ENCODE measurements around the gene FBXO47.
"Not testable (repeated sequence)": the region's sequence is repeated elsewhere in the genome, so short reads cannot be mapped to it uniquely, and the experiment has no call there.

Gene FBXO47

GRCh38 chr17:38978180-38978579, 11.0 kb upstream of the FBXO47 start:
- DNase-seq, result no peak

DNA sequence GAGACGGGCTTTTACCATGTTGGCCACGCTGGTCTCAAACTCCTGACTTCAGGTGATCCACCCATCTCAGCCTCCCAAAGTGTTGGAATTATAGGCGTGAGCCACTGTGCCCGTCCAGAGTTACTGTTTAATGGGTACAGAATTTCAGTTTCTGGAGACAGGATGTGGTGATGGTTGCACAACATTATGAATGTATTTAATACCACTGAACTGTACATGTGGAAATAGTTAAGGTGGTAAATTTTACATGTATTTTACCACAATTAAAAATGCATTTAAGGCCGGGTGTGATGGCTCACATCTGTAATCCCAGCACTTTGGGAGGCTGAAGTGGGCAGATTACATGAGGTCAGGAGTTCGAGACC, 9.0 kb upstream of the FBXO47 start:
- not testable (repeated sequence) for DNase-seq

DNA sequence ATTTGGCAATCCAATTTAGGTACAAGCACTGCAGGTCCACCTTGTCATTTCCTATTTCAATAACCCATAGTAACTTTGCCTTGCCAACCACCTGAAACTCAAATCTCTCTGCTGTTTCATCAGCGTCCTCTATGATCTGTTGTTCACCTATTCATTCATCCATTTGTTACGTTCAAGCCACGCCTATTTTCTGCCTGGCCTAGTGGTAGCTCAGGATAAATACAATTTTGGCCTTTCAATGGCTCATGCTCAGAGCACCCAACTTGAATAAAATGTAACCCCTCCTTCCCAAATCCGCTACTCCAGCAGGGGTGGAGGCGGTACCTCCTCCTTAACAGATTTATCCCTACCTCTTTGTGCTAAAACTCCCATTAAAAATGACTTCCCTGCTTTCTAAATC, 3.6 kb upstream of the FBXO47 start:
- DNase-seq, result no peak

- no peak for DNase-seq
Measured at GRCh38 chr17:38970128-38970527, 2.9 kb upstream of the FBXO47 start.

DNA sequence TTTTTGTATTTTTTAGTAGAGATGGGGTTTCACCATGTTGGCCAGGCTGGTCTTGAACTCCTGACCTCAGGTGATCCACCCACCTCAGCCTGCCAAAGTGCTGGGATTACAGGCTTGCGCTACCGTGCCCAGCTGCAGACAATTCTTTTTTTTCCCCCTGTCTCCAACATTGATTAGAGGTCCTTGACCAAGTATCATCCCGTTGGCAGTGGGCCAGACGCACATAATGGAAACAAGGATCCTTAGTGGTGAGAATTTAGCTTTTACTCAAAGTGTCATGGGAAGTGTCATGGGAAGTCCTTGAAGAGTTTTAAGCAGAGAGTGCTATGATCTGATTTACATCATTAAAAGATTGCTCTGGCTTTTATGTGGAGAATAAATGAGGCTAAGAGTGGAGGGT, 2.1 kb upstream of the FBXO47 start:
- DNase-seq, result no peak

DNA sequence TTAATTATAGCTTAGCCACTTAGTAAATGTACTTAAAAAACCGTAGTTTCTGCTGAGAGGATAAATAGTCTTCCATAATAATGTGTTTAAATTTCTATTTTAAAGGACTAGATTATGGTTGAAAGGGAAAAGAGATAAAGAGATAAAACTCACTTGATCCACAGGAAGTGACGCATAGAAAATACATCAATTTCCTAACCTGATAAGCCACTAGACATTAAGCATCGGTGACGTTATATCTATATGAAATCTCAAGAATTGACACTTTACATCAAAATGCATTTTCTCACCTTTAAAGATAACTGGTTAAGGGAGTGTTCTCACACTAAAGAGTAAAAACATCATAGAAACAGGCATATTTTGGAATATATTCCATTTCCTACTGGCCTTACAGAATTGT, 5.8 kb downstream of the FBXO47 start:
- DNase-seq, result no peak

GRCh38 chr17:38960402-38960801, 6.8 kb downstream of the FBXO47 start:
- no peak for DNase-seq

- no peak for DNase-seq
Measured at GRCh38 chr17:38959508-38959907, 7.7 kb downstream of the FBXO47 start.

DNA sequence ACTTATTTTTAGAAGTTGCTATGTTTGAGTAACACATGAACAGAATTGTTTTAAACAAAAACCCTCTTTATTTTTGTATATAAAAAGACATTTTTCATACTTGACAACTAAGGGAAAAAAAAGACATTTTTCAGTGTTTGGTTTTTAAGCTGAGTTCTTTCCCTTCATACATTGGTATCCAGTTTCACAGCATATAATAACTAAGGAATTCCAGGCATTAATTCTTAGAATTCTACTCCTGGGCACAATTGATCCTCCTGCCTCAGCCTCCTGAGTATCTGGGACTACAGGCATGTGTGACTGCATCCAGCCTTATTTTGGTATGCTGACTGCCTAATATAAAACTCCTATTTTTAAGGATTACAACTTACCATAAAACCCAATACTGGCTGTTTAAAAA, 8.4 kb downstream of the FBXO47 start:
- no peak for DNase-seq

GRCh38 chr17:38958326-38958725, 8.9 kb downstream of the FBXO47 start:
- no peak for DNase-seq

DNA sequence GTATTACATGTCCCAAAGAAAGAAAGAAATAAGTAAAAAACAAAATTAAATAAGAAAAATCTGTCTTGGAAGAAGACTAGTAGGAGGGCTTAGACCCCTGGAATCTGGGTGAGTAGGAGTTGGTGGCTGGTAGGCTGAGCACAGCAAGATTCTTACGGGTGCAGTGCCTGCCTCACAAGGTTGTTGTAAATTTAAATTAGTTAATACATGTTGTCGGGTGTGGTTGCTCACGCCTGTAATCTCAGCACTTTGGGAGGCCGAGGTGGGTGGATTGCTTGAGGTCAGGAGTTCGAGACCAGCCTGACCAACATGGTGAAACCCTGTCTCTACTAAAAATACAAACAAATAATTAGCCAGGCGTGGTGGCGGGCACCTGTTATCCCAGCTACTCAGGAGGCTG, 13.4 kb downstream of the FBXO47 start:
- not testable (repeated sequence) for DNase-seq

GRCh38 chr17:38947189-38947588, 20.0 kb downstream of the FBXO47 start:
- no peak for DNase-seq

GRCh38 chr17:38943607-38944006, 23.6 kb downstream of the FBXO47 start:
- peak; percentile 53 for DNase-seq

DNA sequence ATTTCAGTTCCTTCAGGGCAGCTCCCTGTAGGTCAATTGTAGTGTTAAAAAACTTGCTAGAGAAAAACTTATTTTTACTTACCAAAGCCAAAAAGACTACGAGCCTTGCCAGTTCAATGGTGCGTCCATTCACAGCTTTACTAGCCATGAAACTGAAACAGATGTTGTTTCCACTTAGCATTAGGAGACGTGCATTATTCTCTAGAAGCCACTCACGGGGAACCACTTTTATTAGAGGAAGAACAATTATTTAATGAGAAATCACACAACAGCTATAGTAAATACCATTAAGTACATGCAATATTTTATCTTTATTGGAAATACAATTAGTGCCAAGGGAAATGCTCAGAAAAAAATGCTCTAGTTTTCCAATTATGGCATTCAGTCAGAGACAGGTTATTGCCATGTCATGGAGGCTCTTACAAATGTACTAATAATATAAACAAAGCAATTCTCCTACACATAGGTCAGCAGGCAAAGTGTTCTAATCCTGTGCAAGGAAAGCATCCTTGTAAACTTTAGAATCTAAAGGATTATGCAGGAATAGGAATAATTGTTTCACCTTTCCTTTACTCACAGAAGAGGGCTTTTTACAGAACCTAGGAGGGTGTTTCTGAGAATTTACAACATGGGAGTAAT, 24.4 kb downstream of the FBXO47 start:
- no peak for DNase-seq

GRCh38 chr17:38940404-38940803, 26.8 kb downstream of the FBXO47 start:
- no peak for DNase-seq

DNA sequence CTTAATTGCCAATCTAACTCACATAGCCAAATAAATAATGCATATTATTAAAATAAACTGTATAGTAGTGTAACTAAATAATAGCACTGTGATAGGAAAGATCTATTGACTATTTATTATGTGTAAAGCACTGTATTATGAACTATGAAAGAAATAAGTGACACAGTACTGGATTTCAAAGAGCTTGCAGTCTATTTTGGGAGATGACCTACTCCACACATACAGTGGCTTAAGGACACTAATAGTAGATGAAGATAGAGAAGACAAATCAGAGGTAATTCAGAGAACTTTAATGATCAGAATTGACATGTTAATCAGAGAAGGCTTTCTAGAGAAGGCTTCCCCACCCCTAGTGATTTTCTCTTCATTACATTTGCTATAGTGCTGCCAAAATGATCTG, 27.2 kb downstream of the FBXO47 start:
- no peak for DNase-seq

DNA sequence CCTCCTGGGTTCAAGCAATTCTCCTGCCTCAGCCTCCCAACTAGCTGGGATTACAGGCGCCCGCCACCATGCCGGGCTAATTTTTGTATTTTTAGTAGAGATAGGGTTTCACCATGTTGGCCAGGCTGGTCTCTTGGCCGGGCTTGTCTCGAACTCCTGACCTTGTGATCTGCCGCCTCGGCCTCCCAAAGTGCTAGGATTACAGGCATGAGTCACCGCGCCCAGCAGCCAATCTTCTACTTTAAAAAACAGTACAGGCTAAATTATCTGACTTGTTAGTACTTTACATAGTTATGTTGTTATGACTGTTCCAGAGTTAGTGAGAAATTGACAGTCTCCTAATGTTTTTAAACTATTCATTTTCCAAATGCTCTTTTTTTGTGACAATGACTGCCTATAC, 33.2 kb downstream of the FBXO47 start:
- not testable (repeated sequence) for DNase-seq

- not testable (repeated sequence) for DNase-seq
Measured at GRCh38 chr17:38930782-38931181, 36.4 kb downstream of the FBXO47 start.

DNA sequence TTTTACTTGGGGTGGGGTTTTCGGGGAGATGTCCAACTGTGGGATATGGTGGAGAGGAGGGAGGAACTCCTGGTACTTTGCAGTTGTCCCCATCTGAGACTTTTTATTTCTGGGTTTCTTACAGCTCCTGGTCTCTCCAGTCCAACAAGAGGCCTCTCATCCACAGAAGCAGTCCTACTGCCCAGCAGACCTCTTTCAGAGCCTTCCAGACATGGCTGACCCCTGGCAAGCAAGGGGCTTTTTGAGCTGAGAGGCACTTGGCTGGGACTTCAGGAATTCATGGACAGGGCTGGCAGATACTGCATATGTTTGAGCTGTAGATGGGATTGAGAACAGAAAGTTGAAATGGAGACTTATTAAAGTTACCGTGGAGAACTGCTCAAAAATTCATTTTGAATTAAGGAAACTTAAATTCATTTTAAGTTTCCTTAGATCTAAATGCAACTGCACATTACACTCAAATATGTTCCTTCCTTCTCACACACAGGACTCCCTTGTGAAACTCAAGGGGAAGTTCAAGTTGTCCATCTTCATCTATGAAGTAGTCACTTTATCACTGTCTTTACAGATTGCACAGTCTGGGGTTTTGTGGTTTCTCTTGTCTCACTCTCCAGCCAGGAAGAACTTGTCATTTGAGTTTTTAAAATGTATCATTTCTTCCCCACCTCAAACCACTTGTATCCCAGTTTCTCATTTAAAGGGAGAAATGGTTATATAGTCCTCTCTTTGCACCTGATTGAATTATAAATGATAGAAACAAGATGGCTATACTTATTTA, 40.7 kb downstream of the FBXO47 start:
- peak; percentile 96 for DNase-seq

DNA sequence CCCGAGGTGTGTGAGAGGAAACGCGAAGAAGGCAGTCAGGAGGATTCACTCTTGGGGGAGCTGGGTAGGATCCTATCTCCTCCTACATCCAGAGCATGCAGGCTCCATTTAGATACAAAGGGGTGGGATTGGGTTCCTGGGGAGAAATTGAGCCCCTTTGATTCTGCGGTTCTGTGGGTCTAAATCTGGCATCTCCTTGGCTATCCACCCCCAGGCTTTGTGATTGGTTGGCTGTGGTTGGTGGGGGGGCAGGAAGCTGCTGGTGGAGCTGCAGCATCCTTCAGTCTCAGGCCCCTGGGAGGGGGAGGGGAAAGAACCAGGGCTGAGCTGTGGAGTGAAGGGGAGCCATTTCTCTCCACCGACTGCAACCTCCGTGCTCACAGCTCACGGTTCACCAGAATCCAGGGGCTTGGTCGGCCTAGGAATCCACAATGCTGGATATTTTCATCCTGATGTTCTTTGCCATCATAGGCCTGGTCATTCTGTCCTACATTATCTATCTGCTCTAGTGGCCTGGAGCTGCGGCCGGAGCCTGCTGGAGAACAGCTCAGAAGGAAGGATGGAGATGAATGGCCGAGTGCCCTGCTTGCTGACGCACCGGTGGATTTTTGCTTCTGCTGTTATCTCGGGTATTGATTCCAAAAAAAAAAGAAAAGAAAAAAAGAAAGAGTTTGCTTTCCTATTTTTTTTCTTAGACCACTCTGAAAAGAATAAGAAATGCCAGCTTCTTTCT, 41.8 kb downstream of the FBXO47 start, which contains the start of gene LASP1NB:
TSS of gene LASP1NB (plus strand) at position 352 of the 733 bp plus-strand sequence.
- no peak for DNase-seq

GRCh38 chr17:38922538-38923297, 44.5 kb downstream of the FBXO47 start:
- peak; percentile 38 for DNase-seq

DNA sequence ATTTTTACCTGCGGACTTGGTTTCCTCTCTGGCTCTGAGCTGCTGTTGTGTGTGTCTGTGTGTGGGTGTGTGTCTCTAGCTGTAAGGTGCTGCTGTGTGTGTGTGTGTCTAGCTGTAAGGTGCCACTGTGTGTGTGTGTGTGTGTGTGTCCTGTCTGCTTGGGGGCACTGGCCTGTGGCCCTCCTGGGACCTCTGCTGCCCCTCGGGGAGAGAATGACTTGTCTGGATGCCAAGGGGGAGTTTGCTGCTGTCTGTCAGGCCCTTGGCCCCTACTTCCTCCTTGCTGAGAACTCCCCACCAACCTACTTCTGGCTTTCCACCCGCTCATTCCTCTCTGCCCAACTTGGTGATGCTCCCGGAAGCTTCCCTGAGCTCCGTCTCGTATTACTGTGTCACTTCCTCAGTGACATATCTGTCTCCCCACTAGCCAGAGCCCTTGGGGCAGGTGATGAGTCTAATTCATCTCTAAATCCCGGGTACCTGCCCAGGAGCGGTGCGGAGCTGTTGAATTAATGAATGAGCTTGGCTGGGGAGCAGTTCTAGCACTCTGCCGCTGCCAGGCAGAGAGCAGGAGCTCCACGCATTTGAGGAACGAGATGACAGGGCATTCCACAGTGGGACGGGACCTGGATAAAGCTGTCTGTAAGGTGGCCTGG, 45.3 kb downstream of the FBXO47 start:
- DNase-seq, result no peak

All from OCI-M1 (cell line).